ENCODE data around the gene DCLRE1B. TPM values are rescaled to one million over a fixed set of nuclear protein-coding genes. Genes with fewer than 3 reads are reported as not detected.
A peak's percentile ranks its signal among the peaks of the same experiment; 100 is the strongest.

The DCLRE1B gene
- total and polyA plus RNA-seq, 9 of the 15 experiments (the other 6 are each of a cell fraction or from before 2014, with no cell fraction given), result 10.6 to 28.8 (median 17.2) TPM

DNA sequence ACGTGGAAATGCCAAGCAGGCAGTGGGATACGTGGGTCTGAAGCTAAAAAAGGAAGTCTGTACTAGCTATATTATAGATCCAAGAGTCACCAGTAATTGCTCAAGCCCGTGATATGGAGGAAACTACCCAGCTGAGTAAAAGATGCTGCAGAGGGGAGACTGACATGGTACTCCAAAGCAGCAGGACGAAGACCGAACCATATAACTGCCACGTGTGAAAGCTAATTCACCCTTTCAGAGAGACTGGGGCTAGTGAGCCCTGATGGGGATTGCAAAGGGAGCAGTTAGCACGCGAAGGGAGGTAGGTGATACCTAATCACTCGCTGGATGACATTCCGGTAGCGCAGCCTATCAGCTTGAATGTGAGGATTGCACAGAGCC is 843 bp upstream of the DCLRE1B start (continued):
- TF ChIP-seq ZBTB40 (IDR thresholded peaks at IDR 0.05) (no peak), ZBTB40 (CRISPR knock-in tag; IDR thresholded peaks at IDR 0.05) (no peak), SAFB2 (IDR thresholded peaks at IDR 0.05; ENCODE audit: borderline replicate concordance, low read depth, low read length, severe bottlenecking) (no peak), ZNF583 (CRISPR knock-in tag; IDR thresholded peaks at IDR 0.05) (peak; percentile 67; the same call in 1 of the 2 replicates), MIER1 (IDR thresholded peaks at IDR 0.05; ENCODE audit: low read depth) (no peak; the same call in 1 of the 2 replicates), ZNF75A (CRISPR knock-in tag; IDR thresholded peaks at IDR 0.05) (0 out of 2 replicates have a peak, but pooled peaks have one; percentile 17), CCAR2 (IDR thresholded peaks at IDR 0.05; ENCODE audit: low read depth, low read length) (no peak), ZNF696 (CRISPR knock-in tag; conservative IDR thresholded peaks at IDR 0.05) (no peak), POLR2B (IDR thresholded peaks at IDR 0.05; ENCODE audit: low read depth, partially characterized antibody) (no peak), AFF4 (CRISPR knock-in tag; IDR thresholded peaks at IDR 0.05) (no peak), ZNF232 (CRISPR knock-in tag; IDR thresholded peaks at IDR 0.05) (no peak), E2F5 (CRISPR knock-in tag; IDR thresholded peaks at IDR 0.05) (no peak)
- TF ChIP-seq, protein P1, sequence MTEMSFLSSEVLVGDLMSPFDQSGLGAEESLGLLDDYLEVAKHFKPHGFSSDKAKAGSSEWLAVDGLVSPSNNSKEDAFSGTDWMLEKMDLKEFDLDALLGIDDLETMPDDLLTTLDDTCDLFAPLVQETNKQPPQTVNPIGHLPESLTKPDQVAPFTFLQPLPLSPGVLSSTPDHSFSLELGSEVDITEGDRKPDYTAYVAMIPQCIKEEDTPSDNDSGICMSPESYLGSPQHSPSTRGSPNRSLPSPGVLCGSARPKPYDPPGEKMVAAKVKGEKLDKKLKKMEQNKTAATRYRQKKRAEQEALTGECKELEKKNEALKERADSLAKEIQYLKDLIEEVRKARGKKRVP (CRISPR knock-in tag; IDR thresholded peaks at IDR 0.05), result peak; percentile 46; the same call in 1 of the 2 replicates

Measured in K562 (cell line).